ENCODE data around the gene DOCK8.
"Not testable (repeated sequence)": the region's sequence is repeated elsewhere in the genome, so short reads cannot be mapped to it uniquely, and the experiment has no call there.

The DOCK8 gene

DNA sequence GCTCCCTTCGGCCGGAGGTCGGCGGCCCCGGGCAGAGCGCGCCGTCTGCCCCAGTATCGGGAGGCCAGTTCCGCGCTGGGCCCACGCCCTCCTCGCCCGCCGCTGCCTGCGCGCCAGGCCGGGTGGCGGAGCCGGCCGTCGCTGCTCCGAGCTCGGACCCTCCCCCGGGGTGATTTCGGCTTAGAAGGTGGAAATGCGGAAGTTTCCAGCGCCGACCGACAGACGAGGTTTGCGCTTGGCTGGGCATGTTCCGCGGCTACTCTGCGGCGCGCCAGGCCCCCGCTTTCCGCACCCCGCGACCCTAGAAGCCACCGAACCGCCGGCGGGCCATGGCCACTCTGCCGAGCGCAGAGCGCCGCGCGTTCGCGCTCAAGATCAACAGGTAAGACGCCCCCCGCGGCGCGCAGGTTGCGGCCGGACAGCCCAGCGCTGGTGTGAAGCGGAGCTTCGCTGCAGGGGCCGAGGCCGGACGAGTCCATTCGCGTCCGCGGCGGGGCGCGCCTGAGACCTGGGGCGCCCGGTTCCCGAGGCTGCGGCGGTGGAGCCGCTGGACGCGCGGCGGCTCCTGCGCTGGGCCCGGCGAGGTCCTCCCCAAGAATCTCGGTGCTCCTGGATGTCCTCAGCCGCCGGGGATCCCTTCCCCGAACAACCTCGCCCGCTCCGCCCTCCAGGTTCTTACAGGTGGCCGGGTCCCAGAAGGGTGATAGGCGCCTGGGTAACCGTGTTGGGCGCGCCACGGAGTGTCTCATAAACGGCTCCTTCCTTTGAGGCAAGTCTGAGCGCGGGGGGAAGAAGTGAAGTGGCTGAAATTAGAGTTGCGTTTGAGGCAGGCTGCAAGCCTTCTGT is at the start of gene DOCK8:
Gene DOCK8 (plus strand): TSS at position 218 of the 846 bp plus-strand sequence. CDS start 112 bp downstream, at position 330.
- peak in 3 of 14 donors; percentile 6 to 50 (median 27) for DNase-seq

DNA sequence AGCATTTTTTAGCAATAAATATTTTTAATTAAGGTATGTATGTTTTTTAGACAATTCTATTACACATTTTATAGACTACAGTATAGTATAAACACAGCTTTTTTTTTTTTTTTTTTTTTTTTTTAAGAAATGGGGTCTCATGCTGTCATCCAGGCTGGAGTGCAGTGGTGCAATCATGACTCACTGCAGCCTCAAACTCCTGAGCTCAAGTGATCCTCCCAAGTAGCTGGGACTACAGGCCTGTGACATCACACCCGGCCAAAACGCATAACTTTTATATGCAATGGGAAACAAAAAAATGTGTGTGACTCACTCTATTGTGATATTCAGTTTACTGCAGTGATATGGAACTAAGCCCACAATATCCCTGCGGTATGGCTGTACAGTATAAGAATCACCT is 44.9 kb upstream of the DOCK8 start:
- DNase-seq: not testable (repeated sequence)

DNA sequence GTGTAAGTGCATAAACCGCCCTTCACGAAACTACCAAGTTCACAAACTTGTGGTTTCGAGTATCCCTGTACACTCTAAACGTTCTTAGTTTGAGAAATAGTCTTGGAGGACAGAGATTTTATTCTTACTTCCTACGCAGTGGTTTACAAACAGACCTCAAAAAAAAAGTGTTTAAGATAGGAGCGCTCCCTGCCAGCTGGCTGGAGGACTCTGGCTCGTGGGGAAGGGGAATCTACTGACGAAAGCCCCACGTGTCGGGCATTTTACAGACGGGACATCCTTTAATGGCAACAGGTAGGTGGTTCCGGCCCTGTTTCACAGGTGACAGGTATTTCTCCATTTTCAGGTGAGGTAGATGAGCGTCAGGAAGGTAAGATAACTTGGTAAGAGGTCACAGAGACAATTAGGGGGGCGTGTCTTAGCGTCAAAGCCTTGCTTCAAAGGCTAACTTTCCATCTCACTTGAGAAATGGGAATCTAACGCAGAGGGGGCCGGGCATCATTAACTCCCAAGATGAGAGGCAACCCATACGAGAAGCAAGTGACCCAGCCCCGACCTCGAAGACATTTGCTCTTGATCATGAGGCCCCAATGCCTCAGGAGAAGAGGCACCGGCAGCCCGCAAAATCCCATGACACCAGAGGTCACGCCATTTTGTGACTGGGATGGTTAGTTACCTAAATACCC is 36.4 kb upstream of the DOCK8 start:
- peak in 1 of 14 donors; percentile 0 for DNase-seq

DNA sequence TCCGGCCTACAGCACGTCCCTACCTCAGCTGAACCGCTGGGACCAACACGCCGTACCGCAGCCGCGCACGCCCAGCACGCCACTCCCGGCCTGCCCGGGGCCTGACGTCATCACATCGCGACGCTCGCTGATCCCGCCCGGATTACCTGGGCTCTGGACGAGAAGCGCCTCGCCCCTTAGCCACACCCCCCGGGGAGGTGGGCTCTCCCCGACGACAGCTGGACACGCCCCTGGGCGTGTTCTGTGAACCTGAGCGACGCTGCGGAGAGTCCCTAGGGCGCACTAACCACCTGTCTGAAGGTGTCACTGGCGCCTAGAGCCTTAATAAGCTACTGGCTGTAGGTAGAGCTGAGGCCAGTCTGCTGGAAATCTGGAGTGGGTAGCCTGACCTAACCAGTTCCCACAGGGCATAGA is 35.7 kb upstream of the DOCK8 start, which contains the start of gene ZNG1A:
Gene ZNG1A (minus strand): TSS at position 87 of the 414 bp plus-strand sequence. CDS start 87 bp downstream, outside the sequence.
- DNase-seq: peak in 5 of 14 donors; percentile 0 to 18 (median 4)

DNA sequence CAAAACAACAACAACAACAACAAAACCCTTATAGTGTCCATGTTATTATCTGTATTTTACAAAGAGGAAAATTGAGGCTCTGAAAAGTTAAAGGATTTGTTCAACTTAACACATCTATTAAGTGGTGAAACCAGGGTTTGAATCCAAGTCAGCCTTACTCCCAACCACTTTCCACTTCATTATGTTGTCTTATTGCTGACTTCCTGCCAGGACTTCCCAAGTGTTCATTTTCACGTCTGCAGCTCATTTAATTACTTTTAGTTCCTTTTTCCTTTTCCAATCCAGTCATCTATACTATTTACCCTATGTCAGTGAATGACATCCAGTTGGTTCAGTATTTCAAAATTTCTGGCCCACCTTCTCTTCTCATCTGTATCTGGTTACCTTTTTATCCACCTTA is 15.1 kb upstream of the DOCK8 start:
- DNase-seq: not testable (repeated sequence)

DNA sequence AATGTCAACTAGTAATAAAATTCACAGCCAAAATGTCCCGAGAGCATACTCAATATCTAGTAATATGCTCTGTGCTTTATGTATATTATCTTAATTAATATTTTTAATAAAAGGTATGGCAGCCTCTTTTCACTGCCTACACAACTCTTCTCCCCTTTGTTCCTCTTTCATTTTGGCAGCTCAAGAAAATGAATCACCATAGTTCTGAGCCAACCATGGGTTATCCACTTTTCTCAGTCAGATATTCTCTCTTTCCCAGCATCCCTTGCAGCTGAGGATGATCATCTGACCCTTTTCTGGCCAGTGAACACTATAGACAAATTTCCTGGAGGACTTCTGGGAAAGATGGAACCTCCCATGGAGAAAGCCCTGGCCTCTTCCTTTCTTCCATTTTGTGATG is 8.2 kb upstream of the DOCK8 start:
- DNase-seq: no peak

DNA sequence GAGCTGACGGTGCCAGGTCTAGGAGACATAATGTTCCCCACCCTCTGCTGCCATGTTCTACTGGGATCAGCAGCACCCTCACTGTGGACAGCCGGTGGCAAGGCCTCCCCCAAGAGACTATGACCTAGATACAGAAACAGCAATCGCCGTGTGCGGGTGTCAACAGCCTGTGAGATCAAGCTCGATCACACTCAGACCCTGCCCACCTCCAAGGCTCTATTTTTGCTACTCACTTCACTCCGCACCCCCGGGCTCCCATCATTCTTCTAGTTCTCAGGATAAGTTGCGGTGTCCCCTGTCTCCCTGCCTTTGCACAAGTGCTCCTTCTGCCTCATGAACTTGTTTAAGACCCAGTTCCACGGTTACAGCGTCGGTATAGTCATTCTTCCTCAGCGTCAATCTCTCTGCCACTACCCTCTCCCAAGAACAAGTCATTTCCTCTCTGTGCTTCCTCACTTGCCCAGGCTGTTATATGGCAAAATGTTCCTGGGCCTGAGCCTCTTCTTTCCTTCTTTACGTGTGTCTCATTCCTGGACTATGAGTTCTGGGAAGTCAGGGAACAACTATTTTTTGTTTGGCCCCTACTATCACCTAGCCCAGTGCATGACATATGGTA is 5.4 kb upstream of the DOCK8 start:
- DNase-seq: no peak

DNA sequence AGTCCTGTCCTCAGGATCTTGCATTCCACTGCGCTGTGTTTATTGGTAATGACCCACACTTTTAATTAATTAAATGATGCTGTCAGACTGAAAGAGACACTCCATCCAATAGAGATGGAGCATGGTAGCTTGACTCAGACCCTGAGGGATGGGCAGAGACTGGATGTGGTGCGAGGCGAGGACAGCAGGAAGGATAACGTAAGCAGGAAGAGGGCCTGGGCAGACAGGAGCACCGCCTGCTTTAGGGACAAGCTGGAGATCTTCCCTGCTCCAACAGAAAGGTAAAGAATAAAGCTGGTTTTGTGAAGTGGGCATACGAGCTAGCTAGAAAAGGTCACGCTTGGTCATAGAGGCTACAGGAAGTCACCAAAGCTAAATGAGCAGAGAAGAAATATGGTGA is 3.6 kb upstream of the DOCK8 start:
- no peak for DNase-seq

DNA sequence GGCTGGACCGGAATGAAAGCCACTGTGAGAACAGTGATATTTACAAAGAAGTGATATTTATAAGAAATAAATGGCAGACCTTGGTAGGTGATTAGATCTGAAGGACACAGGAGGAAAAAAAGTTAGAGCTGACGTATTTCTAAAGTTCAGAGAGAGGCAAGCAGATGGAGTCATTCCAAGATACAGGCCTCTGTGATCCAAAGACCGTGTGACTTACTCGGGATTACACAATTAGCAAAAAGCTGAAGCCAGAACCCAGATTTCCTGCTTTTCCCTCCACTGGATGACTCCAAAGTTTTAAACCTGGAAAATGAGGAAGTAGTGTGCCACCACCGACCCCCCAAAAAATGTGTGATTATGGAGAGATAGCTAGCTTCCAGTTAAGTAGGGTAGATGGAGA is 3.1 kb upstream of the DOCK8 start:
- no peak for DNase-seq

DNA sequence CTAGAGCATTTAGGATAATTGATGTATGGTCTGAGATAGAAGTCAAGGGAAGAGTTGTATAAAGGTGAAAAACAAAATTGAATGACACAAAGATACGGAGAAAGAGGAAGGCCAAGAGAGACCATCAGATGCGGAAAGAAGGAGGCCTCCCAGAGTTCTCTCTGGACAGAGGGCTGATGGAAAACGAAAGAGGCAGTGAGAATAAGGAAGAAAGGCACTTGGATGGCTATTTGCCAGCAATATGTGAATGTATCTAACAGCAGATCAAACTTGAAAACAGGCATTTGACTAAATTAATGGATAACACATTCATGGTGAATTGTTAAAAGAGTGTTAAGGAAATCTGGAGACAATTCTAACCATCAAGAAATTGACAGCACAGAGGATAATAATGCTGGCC is 2.4 kb upstream of the DOCK8 start:
- no peak for DNase-seq

DNA sequence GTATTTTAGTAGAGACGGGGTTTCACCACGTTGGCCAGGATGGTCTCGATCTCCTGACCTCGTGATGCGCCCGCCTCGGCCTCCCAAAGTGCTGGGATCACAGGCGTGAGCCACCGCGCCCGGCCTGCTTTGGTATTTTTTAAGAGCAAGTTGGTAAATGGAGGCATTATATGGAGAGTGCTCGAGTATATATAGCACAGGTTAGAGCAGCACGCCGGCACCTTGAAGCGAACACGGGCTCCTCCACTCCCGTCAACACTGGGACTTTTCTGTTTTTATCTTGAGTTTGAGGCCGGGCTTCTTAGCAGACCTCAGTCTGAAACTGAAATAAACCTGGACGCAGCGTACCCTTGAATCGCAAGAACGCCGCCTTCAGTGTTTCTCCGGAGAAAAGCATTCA is 764 bp upstream of the DOCK8 start:
- not testable (repeated sequence) for DNase-seq

DNA sequence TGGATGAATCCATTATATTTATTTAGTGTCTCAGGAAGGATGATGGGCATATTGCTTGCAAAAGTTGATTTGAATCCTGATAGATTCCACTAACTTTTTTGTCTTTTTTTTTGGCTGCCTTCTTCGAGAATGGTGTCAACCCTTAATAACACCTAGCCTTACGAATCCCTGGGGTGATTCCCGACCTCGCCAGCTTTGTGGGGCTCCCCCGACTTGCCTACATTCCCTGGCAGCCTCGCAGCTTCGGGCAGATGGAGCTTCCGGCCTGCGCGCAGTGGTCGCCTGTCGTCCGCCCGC is 366 bp upstream of the DOCK8 start:
- DNase-seq: no peak

DNA sequence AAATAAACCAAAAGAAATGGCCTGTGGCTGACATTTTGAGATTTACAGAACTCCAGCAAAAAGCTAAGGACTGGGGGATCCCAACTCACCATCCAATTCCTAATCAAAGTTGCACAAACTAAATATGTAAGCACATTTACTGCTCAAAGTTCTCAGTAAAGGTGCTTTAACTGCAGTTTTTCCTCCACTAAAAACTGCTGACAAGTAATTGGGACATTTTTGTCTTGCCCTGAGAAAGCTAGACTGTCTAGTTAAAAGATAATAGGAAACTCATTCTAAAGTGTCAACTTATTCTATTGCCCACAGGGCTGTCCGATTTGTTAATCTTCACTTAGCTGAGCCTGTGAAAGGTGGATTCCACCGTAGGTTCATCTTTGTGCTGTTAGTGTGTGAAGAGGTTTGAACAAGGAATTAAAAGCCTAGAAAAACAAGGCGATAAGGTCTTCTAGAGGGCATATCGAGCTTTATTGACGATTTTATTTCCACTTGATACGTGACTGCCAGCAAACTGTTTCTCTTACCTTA is 1.0 kb downstream of the DOCK8 start:
- no peak for DNase-seq

DNA sequence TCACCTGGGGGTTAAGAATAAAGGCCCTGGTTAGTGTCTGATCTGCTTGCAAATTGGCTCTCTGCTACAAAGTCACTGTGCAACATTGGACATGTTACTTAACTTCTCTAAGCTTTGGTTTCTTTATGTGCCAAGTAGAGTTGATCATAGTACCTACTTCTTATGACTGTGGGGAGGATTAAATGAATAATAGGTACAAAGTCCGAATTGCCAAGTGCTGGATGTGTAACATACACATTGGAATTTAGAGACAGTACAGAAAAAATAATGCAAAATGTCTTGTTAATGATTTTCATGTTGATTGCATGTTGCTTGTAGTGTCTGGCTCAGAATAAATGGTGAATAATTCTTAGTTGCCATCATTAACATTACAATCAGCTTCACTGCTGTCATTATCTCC is 2.2 kb downstream of the DOCK8 start:
- no peak for DNase-seq

DNA sequence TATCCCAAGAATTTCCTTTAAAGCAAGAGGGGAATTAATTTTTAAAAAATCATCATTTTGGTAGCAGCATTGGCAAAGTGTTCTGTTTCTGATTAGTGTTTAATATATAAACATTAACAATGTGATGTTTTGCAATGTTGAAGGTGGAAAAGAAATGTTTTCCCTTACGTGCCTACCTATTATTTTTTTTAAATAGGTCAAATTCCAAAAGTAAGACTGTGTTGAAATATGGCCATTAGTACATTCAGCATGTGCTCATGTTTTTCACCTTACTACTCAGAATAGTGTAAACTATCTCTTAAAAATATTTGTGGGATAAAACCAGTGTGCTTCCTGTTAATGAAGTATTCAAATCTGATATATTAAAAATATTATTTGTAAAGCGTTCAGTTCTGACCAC is 3.3 kb downstream of the DOCK8 start:
- no peak for DNase-seq

DNA sequence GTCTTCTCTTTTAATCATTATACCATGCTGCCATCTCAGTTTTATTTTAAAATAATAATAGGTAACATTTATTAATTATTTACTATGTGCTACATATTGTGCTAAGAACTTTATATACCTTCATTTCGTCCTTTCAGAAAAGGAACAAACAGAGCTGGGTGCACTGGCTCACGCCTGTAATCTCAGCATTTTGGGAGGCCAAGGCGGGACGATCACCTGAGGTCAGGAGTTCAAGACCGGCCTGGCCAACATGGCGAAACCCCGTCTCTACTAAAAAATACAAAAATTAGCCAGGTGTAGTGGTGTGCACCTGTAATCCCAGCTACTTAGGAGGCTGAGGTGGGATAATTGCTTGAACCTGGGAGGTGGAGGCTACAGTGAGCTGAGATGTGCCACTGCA is 4.4 kb downstream of the DOCK8 start:
- not testable (repeated sequence) for DNase-seq

DNA sequence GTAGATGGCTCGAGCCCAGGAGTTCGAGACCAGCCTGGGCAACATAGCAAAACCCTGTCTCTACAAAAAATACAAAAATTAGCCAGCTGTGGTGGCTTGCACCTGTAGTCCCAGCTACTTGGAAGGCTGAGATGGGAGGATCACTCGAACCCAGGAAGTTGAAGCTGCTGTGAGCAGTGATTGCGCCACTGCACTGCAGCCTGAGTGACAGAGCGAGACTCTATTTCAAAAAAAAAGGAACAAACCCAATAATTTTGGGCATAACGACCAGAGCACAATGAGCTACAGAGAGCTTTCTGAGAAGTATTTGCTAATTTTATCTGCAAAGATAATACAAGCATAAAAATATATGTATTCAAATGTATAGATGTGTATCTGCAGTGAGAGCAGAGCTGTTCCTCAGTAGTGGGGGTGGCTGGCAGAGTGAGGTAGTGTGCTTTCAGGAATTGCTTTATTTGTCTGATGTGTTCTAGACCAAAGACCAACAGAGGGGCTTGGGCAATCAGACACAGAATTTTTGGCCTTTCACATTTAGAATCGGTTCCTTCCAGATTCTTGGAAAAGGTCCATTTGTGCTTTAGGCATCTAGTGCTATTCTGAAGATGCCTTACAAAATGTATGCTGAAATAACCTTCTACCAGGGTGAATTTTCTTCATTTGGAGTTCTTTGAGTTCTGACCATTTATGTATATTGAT is 5.2 kb downstream of the DOCK8 start:
- no peak for DNase-seq

DNA sequence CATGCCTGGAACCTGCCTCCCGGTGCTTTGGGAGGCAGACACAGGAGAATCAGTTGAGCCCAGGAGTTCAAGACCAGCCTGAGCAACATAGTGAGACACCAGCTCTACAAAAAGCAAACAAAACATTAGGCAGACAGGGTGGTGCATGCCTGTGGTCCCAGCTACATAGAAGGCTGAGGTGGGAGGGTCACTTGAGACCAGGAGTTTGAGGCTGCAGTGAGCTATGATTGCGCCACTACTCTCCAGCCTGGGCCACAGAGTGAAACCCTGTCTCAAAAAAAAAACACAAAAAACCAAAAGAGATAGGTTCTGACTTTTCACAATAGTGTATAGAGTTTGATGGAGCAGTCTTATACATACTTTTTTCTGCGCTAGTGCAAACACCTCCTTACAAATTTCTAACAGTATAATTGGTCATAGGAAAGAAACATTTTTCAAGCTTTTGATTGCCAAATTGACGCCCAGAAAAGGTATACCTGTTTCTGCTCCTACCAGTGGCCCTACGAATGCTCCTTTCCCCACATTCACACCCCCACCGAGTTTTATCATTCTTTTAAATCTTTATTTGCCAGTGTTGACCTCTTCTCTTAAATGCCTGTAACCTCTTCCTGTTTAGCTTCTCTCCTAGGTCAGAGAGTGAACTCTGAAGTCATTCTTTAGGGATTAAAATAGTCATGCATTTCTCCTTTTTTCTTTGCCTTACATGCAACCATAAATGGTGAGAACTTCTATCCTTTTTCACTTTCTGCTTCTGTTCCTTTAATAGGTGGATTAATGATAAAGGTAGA is 7.5 kb downstream of the DOCK8 start:
- DNase-seq: no peak

DNA sequence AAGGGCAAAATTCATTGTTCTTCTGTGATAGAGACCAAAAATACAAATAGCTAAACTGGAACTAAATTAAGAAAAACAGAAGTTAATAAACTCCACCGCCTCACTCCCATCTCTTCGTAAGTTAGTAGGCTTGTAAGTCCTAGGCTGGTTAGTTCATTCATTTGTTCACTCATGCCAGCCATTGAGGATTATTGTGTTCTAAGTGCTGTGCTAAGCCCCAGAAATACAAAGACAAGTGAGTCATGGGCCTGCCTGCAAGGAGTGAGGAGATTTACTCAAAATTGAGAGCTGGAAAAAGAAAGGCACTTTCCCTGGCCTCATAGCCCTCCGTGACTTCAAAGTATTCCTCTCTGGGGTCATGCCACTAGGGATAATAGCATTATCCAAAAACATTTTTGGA is 8.5 kb downstream of the DOCK8 start:
- no peak for DNase-seq

DNA sequence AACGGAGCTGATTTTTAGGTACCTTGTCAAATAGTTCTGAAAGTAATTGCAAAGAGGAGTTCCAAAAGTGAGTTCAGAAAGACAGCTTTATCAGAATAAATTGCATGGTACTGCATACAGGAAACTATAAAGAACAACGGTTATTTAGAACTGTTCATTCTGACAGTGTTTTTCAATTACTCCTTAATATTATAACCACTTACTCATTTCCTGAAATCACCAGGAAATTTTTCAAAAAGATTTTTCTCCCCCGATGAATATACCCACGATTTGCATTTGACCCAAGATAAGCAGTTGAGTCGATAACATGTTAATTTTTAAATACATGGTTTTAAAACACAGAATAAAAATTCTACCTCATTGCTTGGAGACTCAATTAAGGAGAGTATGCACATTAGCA is 9.4 kb downstream of the DOCK8 start:
- no peak for DNase-seq

DNA sequence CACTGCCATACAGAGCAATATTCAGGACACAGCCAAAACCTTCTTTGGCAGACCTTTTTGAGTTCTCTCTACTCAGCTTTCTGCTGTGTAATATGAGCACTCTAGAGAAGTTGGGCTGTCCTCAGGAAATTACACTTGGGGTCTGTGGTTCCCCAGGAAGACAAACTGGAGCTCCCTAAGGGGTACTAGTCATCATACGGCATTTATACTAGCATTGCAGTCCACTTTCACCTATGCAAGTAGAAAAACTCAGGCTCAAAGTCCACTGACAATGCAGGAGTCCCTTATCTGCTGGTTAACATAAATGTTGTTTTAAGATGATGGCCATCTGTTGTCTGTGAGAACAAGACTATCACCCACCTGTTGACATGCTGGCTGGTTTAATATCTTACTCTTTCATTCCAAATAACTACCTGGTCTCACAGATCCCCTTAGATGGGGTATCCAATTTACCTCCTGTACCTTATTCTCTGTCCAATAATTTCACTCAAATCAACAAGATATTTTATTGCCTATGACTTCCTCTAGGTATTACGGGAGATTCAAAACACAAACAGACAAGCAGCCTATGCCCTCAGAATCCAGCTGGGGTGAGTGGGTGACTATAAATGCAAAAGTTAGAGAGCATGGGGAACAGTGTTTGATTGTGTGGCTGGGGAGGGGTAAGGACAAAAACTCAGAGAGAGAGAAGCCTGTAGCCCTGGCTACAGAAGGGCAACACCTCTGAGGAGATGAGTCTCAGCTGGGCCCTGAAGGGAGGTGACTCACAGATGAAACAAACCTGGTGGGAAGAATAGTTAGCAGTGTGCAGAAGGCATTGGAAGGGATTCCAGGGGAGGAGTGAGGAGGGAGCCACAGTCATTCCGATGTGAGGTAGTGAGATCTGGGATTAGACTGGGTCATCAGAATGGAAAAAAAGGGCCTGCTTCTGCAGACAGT is 10.2 kb downstream of the DOCK8 start:
- no peak for DNase-seq

All from C1 segment of cervical spinal cord (tissue), 14 donors.